Breast epithelium (tissue), 4 donors: Measurements from ENCODE around the gene TRMU. TPM values are rescaled to one million over a fixed set of nuclear protein-coding genes. Genes with fewer than 3 reads are reported as not detected.

Experiments used
- DNase-seq, 2 donors: peaks; one replicate each; pipeline ENCODE4 v3.0.0-alpha.2; 2019; ENCODE audit warnings: low spot score in 2 of 2
- H3K27ac ChIP-seq, 2 donors: fragments of 200-600 bp; sonication (generic) in 1 of 2; one replicate each; pipeline ENCODE4 v1.5.1; 2016 to 2019; ENCODE audit warnings: mild to moderate bottlenecking in 1 of 2
- H3K27me3 ChIP-seq, 2 donors: fragments of 200-600 bp; sonication (generic) in 1 of 2; one replicate each; pipeline versions ENCODE4 v1.5.1 to v1.6.0; 2017 to 2019; ENCODE audit warnings: control low read depth in 1 of 2, mild to moderate bottlenecking in 1 of 2
- H3K36me3 ChIP-seq: fragments of 200-600 bp; one replicate; pipeline ENCODE4 v1.5.1; 2019
- H3K4me1 ChIP-seq, 2 donors: fragments of 200-600 bp; sonication (generic); one replicate each; pipeline ENCODE4 v1.5.1; 2016 to 2019; ENCODE audit warnings: control low read depth in 1 of 2
- H3K4me3 ChIP-seq, 3 donors: fragments of 200-600 bp; sonication (generic); 1 replicate in 2 of 3; 2 replicates in 1 of 3; pipeline ENCODE4 v1.5.1; 2016 to 2019; ENCODE audit warnings: mild to moderate bottlenecking in 3 of 3, moderate library complexity in 2 of 3
- H3K9me3 ChIP-seq, 2 donors: fragments of 200-600 bp; sonication (generic) in 1 of 2; one replicate each; pipeline ENCODE4 v1.5.1; 2016 to 2019; ENCODE audit warnings: control low read depth in 1 of 2
- CTCF ChIP-seq, 3 donors: fragments of 450-650 bp; IDR thresholded peaks; one replicate each; pipeline ENCODE4 v1.5.1; 2016 to 2017; ENCODE audit warnings: antibody characterized with exemption in 3 of 3, mild to moderate bottlenecking in 3 of 3, moderate library complexity in 3 of 3
- POLR2A ChIP-seq: fragments of 450-650 bp; IDR thresholded peaks from one replicate; pipeline ENCODE4 v1.6.1; 2016; ENCODE audit warnings: antibody characterized with exemption, mild to moderate bottlenecking, moderate library complexity
- POLR2AphosphoS5 ChIP-seq, 3 donors: sonication (generic); formaldehyde crosslinking; IDR thresholded peaks; one replicate each; pipeline ENCODE4 v1.6.1; 2017; ENCODE audit warnings: antibody characterized with exemption in 3 of 3
- intact Hi-C: fragments of 100-400 bp; cut with DNase I; formaldehyde crosslinking; loops from one replicate; pipeline ENCODE4 v1.15.1; 2023; ENCODE audit warnings: low total_unique reads
- total RNA-seq, 3 donors: library from RNA; depleted of rRNA; stranded (reverse); fragments of >200 nt; gene quantifications; one replicate each; pipeline ENCODE4 v1.1.0, GENCODE V29; 2016

The TRMU gene
- total RNA-seq, 3 donors from 2014 or later, result 25.4 to 40.6 (median 37.6) TPM

- Histone ChIP-seq H3K4me1 (no peaks in the 10 kb centered on the region), H3K27me3 (no peaks in the 10 kb centered on the region), H3K27ac (no peak overlapping the region), H3K4me3 (no peak overlapping the region), H3K9me3 (peaks cover 0 to 3% of the 10 kb centered on the region in 2 donors), H3K36me3 (no peaks in the 10 kb centered on the region)
- DNase-seq, result no peak
- no peak for TF ChIP-seq POLR2A
- TF ChIP-seq CTCF (IDR thresholded peaks at IDR 0.05), result no peak
- TF ChIP-seq POLR2AphosphoS5 (IDR thresholded peaks at IDR 0.05), result no peak
- intact Hi-C loops, result no loop called here
These were observed 34.4 kb downstream of the TRMU start for GRCh38 chr22:46369716-46370583.

- H3K4me1 ChIP-seq, result no peaks in the 10 kb centered on the region
- no peaks in the 10 kb centered on the region for H3K27me3 ChIP-seq
- intact Hi-C loops, result no loop called here
- H3K9me3 ChIP-seq, result peaks cover 0 to 3% of the 10 kb centered on the region in 2 donors
- no peaks in the 10 kb centered on the region for H3K36me3 ChIP-seq
- H3K4me3 ChIP-seq, result no peak overlapping the region
- no peak overlapping the region for H3K27ac ChIP-seq
- TF ChIP-seq POLR2A (no peak), CTCF (IDR thresholded peaks at IDR 0.05) (no peak), POLR2AphosphoS5 (IDR thresholded peaks at IDR 0.05) (no peak)
- DNase-seq, result no peak
These were observed 35.2 kb downstream of the TRMU start for GRCh38 chr22:46370584-46371291.

GRCh38 chr22:46371623-46372226, 36.2 kb downstream of the TRMU start:
- Histone ChIP-seq H3K27ac (no peak overlapping the region), H3K27me3 (no peaks in the 10 kb centered on the region), H3K4me1 (no peaks in the 10 kb centered on the region), H3K4me3 (no peak overlapping the region), H3K9me3 (peaks cover 7 to 8% of the 10 kb centered on the region in 2 donors), H3K36me3 (no peaks in the 10 kb centered on the region)
- intact Hi-C loops, result no loop called here
- TF ChIP-seq POLR2A, result no peak
- TF ChIP-seq POLR2AphosphoS5 (IDR thresholded peaks at IDR 0.05), result no peak
- no peak for TF ChIP-seq CTCF (IDR thresholded peaks at IDR 0.05)
- DNase-seq, result no peak

GRCh38 chr22:46372686-46373085, 37.2 kb downstream of the TRMU start:
- TF ChIP-seq POLR2AphosphoS5 (IDR thresholded peaks at IDR 0.05), result no peak
- no peak for TF ChIP-seq POLR2A
- TF ChIP-seq CTCF (IDR thresholded peaks at IDR 0.05), result no peak
- no peak overlapping the region for H3K27ac ChIP-seq
- no peak for DNase-seq
- no peaks in the 10 kb centered on the region for H3K27me3 ChIP-seq
- intact Hi-C loops, result no loop called here
- no peaks in the 10 kb centered on the region for H3K4me1 ChIP-seq
- H3K36me3 ChIP-seq, result no peaks in the 10 kb centered on the region
- peaks cover 7 to 9% of the 10 kb centered on the region in 2 donors for H3K9me3 ChIP-seq
- no peak overlapping the region for H3K4me3 ChIP-seq

GRCh38 chr22:46373159-46373558, 37.6 kb downstream of the TRMU start:
- H3K27me3 ChIP-seq, result no peaks in the 10 kb centered on the region
- TF ChIP-seq POLR2A (no peak), POLR2AphosphoS5 (IDR thresholded peaks at IDR 0.05) (no peak), CTCF (IDR thresholded peaks at IDR 0.05) (no peak)
- no peaks in the 10 kb centered on the region for H3K36me3 ChIP-seq
- no peak overlapping the region for H3K4me3 ChIP-seq
- H3K4me1 ChIP-seq, result no peaks in the 10 kb centered on the region
- no peak overlapping the region for H3K27ac ChIP-seq
- intact Hi-C loops, result no loop called here
- DNase-seq, result no peak
- H3K9me3 ChIP-seq, result peaks cover 7 to 9% of the 10 kb centered on the region in 2 donors
